Putamen (tissue), 1 donor: ENCODE measurements around the gene NBAS.

Experiments
- DNase-seq: peaks from one replicate; pipeline ENCODE4 v3.0.0-alpha.2; 2016; ENCODE audit warnings: low spot score

NBAS gene

GRCh38 chr2:15303874-15304273, 257.3 kb downstream of the NBAS start:
- DNase-seq: no peak

- DNase-seq: no peak
Observed at GRCh38 chr2:15302154-15302553, 259.0 kb downstream of the NBAS start.

DNA sequence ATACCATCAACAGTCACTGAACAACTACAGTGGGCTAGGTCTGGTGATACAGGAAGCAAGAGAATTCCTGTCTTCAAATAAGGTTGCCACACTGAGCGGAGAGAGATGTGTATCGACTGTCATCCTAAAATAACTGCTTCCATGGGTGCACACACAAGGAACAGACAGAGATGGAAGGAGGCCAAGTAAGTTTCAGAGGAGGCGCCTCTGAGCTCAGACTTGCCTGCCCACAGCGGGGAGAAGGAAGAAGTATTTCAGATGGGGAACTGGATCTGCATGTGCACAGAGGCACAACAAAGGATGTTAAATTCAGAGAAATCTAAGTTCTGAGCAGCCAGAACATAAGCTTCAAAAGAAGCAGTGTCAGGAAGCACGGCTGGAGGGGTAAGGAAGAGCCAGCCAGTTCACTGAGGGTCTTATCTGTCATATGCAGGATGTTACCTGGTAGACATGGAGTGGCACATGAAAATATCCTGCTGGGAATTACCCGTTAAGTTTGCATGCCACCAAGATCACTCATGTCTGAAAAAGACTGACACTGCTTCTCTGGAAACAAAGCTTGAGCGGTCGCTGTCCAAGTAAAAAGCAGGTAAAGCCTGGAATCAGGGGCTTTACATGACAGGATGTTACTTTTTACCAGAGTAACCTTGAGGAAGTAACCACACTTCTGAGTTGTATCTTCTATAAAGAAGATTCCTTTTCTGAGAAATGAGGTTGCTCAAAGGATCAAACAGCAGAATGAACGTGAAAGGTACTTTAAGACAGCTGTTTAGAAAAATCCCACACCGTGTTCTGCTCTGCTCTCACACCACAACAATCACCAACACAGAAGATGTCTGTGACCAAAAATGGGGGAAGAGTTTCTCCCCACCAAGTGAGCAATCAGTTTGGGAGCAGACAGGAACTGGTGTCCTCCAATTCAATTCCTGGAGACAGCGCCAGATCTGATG, 260.2 kb downstream of the NBAS start:
- peak; percentile 32 for DNase-seq

GRCh38 chr2:15299904-15300520, 261.1 kb downstream of the NBAS start:
- DNase-seq: peak; percentile 57

GRCh38 chr2:15298770-15299169, 262.4 kb downstream of the NBAS start:
- DNase-seq: no peak

GRCh38 chr2:15293262-15293937, 267.7 kb downstream of the NBAS start:
- DNase-seq: peak; percentile 26

- DNase-seq: no peak
Observed at GRCh38 chr2:15287447-15288184, 273.5 kb downstream of the NBAS start.

- DNase-seq: no peak
Observed at GRCh38 chr2:15284614-15285013, 276.5 kb downstream of the NBAS start.

GRCh38 chr2:15281681-15282080, 279.5 kb downstream of the NBAS start:
- DNase-seq: no peak

GRCh38 chr2:15279201-15279876, 281.8 kb downstream of the NBAS start:
- peak; percentile 34 for DNase-seq

- DNase-seq: no peak
Observed at GRCh38 chr2:15278296-15278695, 282.8 kb downstream of the NBAS start.

GRCh38 chr2:15275346-15275745, 285.8 kb downstream of the NBAS start:
- no peak for DNase-seq

GRCh38 chr2:15273452-15273851, 287.7 kb downstream of the NBAS start:
- no peak for DNase-seq

DNA sequence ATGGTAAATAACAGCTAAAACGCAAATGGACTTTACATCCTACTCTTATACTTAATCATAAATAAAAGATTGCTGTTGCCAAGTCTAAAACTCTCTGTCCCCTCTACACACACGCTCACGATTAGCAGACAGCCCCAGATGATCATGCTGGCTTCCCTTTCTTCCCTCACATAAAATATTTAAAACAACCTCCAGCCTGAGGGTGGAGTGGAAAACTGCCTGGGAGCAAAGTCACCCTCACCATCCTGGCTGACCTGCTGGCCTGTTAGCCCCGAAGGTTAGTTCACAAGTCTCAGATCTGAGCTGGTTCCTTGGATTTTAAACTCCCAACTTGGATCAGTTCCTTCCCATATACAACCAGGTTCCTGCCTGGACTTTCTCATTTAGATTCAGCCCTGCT, 288.2 kb downstream of the NBAS start:
- DNase-seq: no peak

DNA sequence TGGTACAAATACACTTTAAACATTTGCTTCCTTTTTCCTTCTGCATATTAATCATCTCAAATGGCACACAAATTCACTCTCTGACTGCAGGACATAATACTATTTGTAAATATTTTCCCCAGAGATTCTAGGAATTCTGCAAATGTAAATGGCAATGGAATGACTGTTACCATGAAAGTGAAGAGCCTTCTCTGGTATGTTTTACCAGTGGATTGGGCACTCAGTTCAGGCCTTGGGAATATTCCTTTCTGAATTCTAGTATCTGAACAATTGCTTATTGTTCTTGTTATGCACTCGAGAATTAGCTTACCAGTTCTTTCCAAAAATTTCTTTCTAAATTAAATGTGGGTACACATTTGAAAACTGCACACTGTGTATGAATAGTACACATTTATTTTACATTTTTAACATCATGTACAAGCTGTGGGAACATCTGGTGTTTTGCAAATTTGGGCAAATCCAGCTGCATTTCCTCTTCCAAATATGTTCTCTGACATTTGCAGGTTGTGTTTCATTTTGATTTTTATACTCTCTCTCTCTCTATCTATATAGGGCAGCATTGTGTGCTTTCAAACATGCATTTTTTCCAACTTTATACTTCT, 289.1 kb downstream of the NBAS start:
- DNase-seq: no peak

DNA sequence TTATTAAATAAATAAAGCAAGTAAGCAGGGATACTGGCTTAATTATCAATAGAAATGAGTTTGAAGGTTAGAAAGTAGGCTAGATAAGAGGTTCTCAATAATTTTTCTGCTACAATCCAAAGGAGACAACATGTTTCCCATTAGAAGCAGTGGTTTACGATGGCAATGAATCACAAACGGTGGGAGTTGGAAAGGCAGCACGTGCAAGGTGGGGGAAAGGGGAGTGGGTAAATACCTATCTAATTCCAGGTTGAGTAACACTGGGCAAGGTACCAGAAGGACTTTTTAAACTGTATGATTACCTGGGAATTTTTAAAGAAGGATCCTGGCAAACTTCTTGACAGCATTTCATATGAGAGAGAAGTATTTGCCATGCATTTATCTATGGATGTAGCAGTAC, 289.9 kb downstream of the NBAS start:
- DNase-seq: no peak

- DNase-seq: no peak
Observed at GRCh38 chr2:15269043-15269442, 292.1 kb downstream of the NBAS start.

GRCh38 chr2:15265889-15266288, 295.2 kb downstream of the NBAS start:
- DNase-seq: no peak

DNA sequence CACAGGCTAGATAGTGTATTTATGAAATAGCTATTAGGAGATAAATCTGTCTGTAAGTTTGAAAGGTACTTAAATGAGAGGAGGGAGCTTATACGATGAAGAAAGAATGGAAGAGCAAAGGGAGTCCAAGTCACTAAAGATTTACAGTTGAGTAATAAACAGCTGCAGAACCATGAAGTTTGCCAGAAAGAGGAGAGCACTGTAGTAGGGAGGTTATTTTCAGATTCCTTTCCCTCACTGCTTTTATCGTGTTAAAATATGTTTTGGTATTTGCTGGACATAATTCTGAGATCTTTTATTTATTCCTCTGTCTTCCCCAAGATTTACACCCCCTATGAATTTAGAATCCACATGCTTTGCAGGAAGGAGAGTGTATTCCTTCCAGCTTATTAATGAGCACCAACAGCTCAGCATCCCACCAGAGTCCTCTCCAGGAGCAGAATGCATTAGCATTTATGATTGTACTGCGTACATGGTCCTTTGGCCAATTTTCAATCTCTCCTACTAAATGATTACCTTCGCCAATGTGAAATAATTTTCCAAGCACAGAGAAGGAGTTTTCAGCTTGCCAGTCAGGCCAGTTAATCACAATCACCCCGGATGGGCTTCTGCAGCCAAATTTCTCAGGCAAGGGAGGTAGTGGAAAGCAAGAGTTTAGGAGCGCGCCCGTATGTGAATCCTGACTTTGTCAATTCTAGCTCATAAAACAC, 297.0 kb downstream of the NBAS start:
- DNase-seq: no peak

GRCh38 chr2:15262792-15263191, 298.3 kb downstream of the NBAS start:
- DNase-seq: no peak
